Heart left ventricle (tissue), 16 donors: ENCODE data around the gene PI4KA. TPM values are rescaled to one million over a fixed set of nuclear protein-coding genes. Genes with fewer than 3 reads are reported as not detected.

Experiments
- ATAC-seq, 4 donors: fragments of 200-7000 bp; cut with Tn5 transposase; one replicate each; pipeline ENCODE4 v1.9.1; 2020 to 2022; ENCODE audit warnings: moderate library complexity in 4 of 4, mild to moderate bottlenecking in 3 of 4, moderate number of reproducible peaks in 1 of 4
- DNase-seq, 5 donors: peaks; one replicate each; pipeline ENCODE4 v3.0.0-alpha.2; 2020
- H3K27ac ChIP-seq, 12 donors: fragments of 200-600 bp; sonication (generic) in 4 of 12; one replicate each; pipeline versions ENCODE4 v1.5.0 to v1.8.0; 2016 to 2022; ENCODE audit warnings: mild to moderate bottlenecking in 2 of 12
- H3K27me3 ChIP-seq, 9 donors: fragments of 200-600 bp; sonication (generic) in 2 of 9; one replicate each; pipeline versions ENCODE4 v1.5.1 to v1.8.0; 2016 to 2022; ENCODE audit warnings: mild to moderate bottlenecking in 3 of 9
- H3K36me3 ChIP-seq, 9 donors: fragments of 200-600 bp; sonication (generic) in 2 of 9; one replicate each; pipeline versions ENCODE4 v1.5.0 to v1.8.0; 2018 to 2022; ENCODE audit warnings: mild to moderate bottlenecking in 2 of 9
- H3K4me1 ChIP-seq, 12 donors: fragments of 200-600 bp; sonication (generic) in 4 of 12; one replicate each; pipeline versions ENCODE4 v1.5.0 to v1.8.0; 2016 to 2022; ENCODE audit warnings: mild to moderate bottlenecking in 3 of 12
- H3K4me3 ChIP-seq, 12 donors: fragments of 200-600 bp; sonication (generic) in 4 of 12; one replicate each; pipeline versions ENCODE4 v1.5.0 to v1.8.0; 2017 to 2022; ENCODE audit warnings: mild to moderate bottlenecking in 9 of 12, moderate library complexity in 4 of 12
- H3K9me3 ChIP-seq, 12 donors: fragments of 200-600 bp; sonication (generic) in 4 of 12; one replicate each; pipeline versions ENCODE4 v1.5.0 to v1.8.0; 2016 to 2022; ENCODE audit warnings: mild to moderate bottlenecking in 1 of 12
- POLR2A ChIP-seq, 2 donors: fragments of 450-650 bp; IDR thresholded peaks; one replicate each; pipeline ENCODE4 v1.6.1; 2017; ENCODE audit warnings: antibody characterized with exemption in 2 of 2, mild to moderate bottlenecking in 2 of 2, moderate library complexity in 2 of 2
- WGBS, 4 donors: extraction: QIAGEN DNeasy Blood & Tissue Kit in 2 of 4; methylation state at CpG; one replicate each; pipeline versions ENCODE4 v1.1.5 to v1.1.7; 2013 to 2018; 5-methylcytosine and 5-hydroxymethylcytosine counted together
- intact Hi-C, 10 donors: fragments of 100-400 bp; cut with DNase I; formaldehyde crosslinking; loops; one replicate each; pipeline versions ENCODE4 v1.11.1 to v1.14.2; 2022
- polyA plus RNA-seq, 2 donors: library from polyadenylated mRNA; stranded (reverse); fragments of 200-250 nt; gene quantifications; one replicate each; pipeline ENCODE4 v1.2.3, GENCODE V29; 2013
- total RNA-seq, 9 donors: library from RNA; depleted of rRNA in 2 of 9; stranded (reverse); fragments of >200 nt in 2 of 9; fragmentation: NEBNext Ultra II Directional in 3 of 9; extraction: Animal tissue kit (Norgen Biotek cat#: 25700) in 3 of 9; gene quantifications; one replicate each; pipeline versions ENCODE4 v1.1.0 to v1.2.4, GENCODE V29; 2016 to 2023
- TF ChIP-seq, protein P1 (sequence below), 12 donors: fragments of 200-600 bp; sonication (generic) in 4 of 12; IDR thresholded peaks; one replicate each; pipeline versions ENCODE4 v1.5.0 to v1.8.0; 2018 to 2022; ENCODE audit warnings: antibody characterized with exemption in 12 of 12, mild to moderate bottlenecking in 5 of 12
- donor health status: ischemic (EF 13 %, LVEDD 7.1; RV severe dilation, severe dysfunction).
- donor health status: healthy with polysubstance abuse.
- donor health status: DM: no; HTN: yes; CAD: no.
- donor health status: DM: no; HTN: no; CAD: no.
- donor health status: ischemic (EF 25% LVEDD 6.9; RV normal size, moderate dysfunction).
- donor health status: ischemic (EF 25% LVEDD 5.7; RV mildly dilated, moderate dysfunction).
- donor health status: healthy.
- donor health status: DM: yes; HTN: yes; CAD: no.
- donor health status: ischemic (EF 35%, LVEDD 5.7; RV mildly dilated, moderate dysfunction).
- donor health status: nonischemic (EF 11% LVEDD 7.7; RV severe dilation, severe dysfunction).
- donor health status: DM: yes; HTN: yes; CAD: no.
- donor health status: PGD.
- donor health status: ischemic (EF 29% LVEDD 5.4; RV normal size, mild dysfunction).
- donor health status: nonischemic (EF 23%, LVEDD 6.1; RV moderate dilation, normal function).

The PI4KA gene
- total and polyA plus RNA-seq, 11 donors, result 20.6 to 66.4 (median 46.9) TPM

DNA sequence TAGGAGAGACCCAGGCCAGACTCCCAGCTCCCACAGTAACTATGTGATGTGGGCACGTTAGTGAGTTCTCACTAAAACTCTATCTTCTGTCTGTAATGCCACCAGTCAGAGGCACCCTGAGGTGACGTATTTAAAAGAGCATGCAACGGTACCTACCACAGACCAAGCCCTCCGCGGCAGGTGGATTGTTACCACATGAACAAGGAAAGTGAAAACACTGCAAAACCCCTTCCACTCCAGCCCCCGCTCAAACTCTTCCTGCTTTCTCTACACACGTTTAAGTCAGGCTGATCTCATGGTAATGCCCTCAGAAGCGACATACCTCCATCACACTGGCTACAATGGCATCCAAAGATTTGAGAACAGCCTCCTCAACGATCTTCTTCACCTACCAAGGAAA lies 48.0 kb downstream of the PI4KA start:
- Histone ChIP-seq H3K27me3 (no peaks in the 10 kb centered on the region), H3K36me3 (peaks cover 0 to 97% (median 93%) of the 10 kb centered on the region in 9 donors), H3K4me1 (no peaks in the 10 kb centered on the region), H3K4me3 (no peak overlapping the region), H3K9me3 (no peaks in the 10 kb centered on the region), H3K27ac (no peak overlapping the region)
- ATAC-seq (no peak), DNase-seq (no peak)
- WGBS, 4 donors, result 92 to 94% (median 93%) methylated on average over 9 of the region's 9 CpGs
- intact Hi-C loops, result no loop called here
- TF ChIP-seq POLR2A (IDR thresholded peaks at IDR 0.05), result no peak
- TF ChIP-seq, protein P1, sequence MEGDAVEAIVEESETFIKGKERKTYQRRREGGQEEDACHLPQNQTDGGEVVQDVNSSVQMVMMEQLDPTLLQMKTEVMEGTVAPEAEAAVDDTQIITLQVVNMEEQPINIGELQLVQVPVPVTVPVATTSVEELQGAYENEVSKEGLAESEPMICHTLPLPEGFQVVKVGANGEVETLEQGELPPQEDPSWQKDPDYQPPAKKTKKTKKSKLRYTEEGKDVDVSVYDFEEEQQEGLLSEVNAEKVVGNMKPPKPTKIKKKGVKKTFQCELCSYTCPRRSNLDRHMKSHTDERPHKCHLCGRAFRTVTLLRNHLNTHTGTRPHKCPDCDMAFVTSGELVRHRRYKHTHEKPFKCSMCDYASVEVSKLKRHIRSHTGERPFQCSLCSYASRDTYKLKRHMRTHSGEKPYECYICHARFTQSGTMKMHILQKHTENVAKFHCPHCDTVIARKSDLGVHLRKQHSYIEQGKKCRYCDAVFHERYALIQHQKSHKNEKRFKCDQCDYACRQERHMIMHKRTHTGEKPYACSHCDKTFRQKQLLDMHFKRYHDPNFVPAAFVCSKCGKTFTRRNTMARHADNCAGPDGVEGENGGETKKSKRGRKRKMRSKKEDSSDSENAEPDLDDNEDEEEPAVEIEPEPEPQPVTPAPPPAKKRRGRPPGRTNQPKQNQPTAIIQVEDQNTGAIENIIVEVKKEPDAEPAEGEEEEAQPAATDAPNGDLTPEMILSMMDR (IDR thresholded peaks at IDR 0.05), result no peak

DNA sequence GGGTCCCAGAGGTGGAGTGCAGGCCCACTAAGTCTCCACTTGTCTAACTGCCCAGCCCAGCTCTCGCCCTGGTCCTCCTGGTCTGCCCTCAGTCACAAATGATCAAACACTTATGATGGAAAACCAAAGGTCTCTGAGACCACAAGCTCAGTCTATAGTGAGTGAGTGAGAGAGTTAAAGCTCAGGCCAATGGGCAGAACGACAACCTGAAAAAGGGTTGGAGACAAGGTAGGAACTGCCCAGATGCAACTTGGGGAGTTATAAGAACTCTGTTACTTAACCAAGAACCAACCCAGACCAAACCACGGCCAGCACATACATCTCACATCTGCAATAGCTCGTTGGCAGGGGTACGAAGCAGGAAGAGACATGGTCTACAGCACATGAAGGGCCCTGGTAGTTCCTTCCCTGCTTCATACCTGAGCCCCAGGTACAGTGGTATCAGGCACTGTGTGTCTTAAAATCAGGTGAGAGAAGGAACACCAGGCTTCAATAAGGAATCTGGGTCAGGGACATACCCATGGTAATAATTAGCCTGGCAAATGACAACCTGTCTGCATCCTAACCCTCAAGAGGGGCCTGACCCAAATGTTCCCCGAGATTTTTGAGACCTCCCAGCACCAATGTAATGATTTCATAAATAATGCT lies 48.9 kb downstream of the PI4KA start:
- H3K4me1 ChIP-seq, result no peaks in the 10 kb centered on the region
- no peak for ATAC-seq
- intact Hi-C loops, result no loop called here
- no peak for DNase-seq
- H3K27me3 ChIP-seq, result no peaks in the 10 kb centered on the region
- no peak for TF ChIP-seq POLR2A (IDR thresholded peaks at IDR 0.05)
- TF ChIP-seq, protein P1 (IDR thresholded peaks at IDR 0.05), result no peak
- WGBS, 4 donors, result 91 to 96% (median 93%) methylated on average over 6 of the region's 6 CpGs
- H3K36me3 ChIP-seq, result peaks cover 0 to 97% (median 93%) of the 10 kb centered on the region in 9 donors
- H3K4me3 ChIP-seq, result no peak overlapping the region
- H3K27ac ChIP-seq, result no peak overlapping the region
- H3K9me3 ChIP-seq, result no peaks in the 10 kb centered on the region

- intact Hi-C loops, result no loop called here
- 86 to 91% (median 88%) methylated on average over 4 of the region's 4 CpGs for WGBS, 4 donors
These were observed 49.8 kb downstream of the PI4KA start for GRCh38 chr22:20808844-20809243.

DNA sequence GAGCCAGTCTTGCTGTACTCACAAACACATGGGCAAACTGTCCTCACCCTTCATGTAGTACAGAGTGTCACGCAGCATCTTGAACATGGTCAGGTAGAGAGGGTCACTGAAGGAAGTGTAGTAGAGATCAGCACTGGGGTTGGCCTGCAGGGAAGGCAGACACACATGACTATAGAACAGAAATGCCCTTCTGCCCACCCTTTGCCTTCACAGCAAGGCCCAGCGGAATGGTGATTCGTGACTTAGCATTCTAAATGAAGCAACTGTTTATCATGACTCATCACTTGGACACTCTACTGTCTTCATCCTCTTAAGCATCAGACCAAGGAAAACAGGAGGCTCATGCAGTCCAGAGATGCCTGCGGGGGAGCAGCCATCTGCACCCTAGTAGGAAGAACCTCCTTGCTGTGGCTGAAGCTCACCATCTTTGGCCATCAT lies 51.3 kb downstream of the PI4KA start:
- intact Hi-C loops, result no loop called here
- peaks cover 0 to 97% (median 93%) of the 10 kb centered on the region in 9 donors for H3K36me3 ChIP-seq
- ATAC-seq, result no peak
- WGBS, 4 donors, result 82 to 92% (median 91%) methylated on average over 4 of the region's 4 CpGs
- no peak for DNase-seq
- TF ChIP-seq, protein P1 (IDR thresholded peaks at IDR 0.05), result no peak
- TF ChIP-seq POLR2A (IDR thresholded peaks at IDR 0.05), result no peak
- H3K27ac ChIP-seq, result no peak overlapping the region
- H3K4me3 ChIP-seq, result no peak overlapping the region
- H3K4me1 ChIP-seq, result no peaks in the 10 kb centered on the region
- no peaks in the 10 kb centered on the region for H3K9me3 ChIP-seq
- no peaks in the 10 kb centered on the region for H3K27me3 ChIP-seq

More at GRCh38 chr22:20808844-20809243, 49.8 kb downstream of the PI4KA start:
- no peak overlapping the region for H3K27ac ChIP-seq
- DNase-seq (no peak), ATAC-seq (no peak)
- no peak for TF ChIP-seq POLR2A (IDR thresholded peaks at IDR 0.05)
- TF ChIP-seq, protein P1 (IDR thresholded peaks at IDR 0.05), result no peak
- no peak overlapping the region for H3K4me3 ChIP-seq
- no peaks in the 10 kb centered on the region for H3K4me1 ChIP-seq
- H3K27me3 ChIP-seq, result no peaks in the 10 kb centered on the region
- no peaks in the 10 kb centered on the region for H3K9me3 ChIP-seq
- H3K36me3 ChIP-seq, result peaks cover 0 to 97% (median 93%) of the 10 kb centered on the region in 9 donors
